HT-29 (cell line): ENCODE results near the gene NCK1. TPM values are rescaled to one million over a fixed set of nuclear protein-coding genes. Genes with fewer than 3 reads are reported as not detected.
"Not testable (repeated sequence)": the region's sequence is repeated elsewhere in the genome, so short reads cannot be mapped to it uniquely, and the experiment has no call there.

Experiments
- DNase-seq: peaks from one replicate; pipeline ENCODE4 v3.0.0-alpha.2; 2015; ENCODE audit warnings: low spot score
- total RNA-seq: library from RNA; depleted of rRNA; stranded (reverse); fragments of >200 nt; shearing (Covaris generic); gene quantifications from 2 replicates; pipeline ENCODE4 v1.2.3, GENCODE V29; 2014

NCK1 gene
- total RNA-seq, 1 experiment from 2014 or later: 6.3 TPM

DNA sequence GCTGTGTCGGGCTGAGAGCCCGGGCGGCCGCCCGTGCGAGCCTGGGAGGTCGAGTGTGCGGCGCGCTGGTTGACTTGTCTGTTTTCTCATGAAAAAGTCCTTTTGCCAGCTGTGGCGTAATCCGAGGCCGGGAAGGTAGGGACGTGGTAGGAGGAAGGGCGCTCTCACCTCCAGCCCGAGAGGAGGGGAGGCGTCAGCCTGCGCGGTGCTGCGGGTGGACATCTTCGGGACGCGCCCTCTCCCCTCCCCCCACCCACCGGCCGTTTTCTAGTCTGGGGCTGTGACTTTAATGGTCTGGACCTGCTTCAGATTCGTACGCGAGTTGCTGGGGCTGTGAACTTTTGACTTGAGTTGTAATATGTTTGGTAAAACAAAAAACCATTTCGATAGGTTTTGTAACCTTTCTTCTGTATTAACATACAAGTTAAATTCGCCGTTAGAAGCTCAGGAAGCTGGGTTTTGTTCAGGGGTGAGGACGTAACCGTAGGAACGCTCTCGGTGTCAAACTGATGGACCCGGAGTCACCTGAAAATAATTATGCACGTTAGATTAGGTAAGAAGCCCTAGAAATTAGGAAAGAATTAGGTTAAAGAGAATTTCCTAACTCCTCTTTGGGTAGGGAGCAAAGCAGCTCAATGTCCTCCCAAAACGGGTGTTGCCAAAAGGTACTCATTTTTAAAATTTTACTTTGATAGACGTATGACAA lies 762 bp downstream of the NCK1 start:
- DNase-seq: peak; percentile 47

DNA sequence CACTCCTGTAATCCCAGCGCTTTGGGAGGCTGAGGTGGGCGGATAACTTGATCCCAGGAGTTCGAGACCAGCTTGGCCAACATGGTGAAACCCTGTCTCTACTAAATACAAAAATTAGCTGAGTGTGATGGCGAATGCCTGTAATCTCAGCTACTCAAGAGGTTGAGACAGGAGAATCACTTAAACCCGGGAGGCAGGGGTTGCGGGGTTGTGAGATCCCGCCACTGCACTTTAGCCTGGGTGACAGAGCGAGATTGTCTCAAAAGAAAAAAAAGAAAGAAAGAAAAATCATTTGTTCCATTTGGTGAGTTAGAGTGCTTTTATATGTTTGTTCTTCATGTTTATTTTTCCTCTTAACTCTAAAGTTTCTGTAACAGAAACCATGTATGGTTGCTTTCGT lies 7.3 kb downstream of the NCK1 start:
- no peak for DNase-seq

DNA sequence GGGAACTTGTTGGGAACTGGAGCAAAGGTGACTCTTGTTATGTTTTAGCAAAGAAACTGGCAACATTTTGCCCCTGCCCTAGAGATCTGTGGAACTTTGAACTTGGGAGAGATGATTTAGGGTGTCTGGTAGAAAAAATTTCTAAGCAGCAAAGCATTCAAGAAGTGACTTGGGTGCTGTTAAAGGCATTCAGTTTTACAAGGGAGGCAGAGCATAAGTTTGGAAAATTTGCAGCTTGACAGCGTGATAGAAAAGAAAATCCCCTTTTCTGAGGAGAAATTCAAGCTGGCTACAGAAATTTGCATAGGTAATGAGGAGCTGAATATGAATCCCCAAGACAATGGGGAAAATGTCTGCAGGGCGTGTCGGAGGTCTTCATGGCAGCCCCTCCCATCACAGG lies 10.2 kb downstream of the NCK1 start:
- not testable (repeated sequence) for DNase-seq

DNA sequence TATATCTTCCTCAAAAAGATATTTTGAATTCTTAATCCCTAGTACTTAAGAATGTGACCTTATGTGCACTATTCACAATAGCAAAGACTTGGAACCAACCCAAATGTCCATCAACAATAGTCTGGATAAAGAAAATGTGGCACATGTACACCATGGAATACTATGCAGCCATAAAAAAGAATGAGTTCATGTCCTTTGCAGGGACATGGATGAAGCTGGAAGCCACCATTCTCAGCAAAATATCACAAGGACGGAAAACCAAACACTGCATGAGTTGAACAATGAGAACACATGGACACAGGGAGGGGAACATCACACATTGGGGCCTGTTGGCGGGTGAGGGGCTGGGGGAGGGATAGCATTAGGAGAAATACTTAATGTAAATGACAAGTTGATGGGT lies 17.5 kb downstream of the NCK1 start:
- DNase-seq: not testable (repeated sequence)

DNA sequence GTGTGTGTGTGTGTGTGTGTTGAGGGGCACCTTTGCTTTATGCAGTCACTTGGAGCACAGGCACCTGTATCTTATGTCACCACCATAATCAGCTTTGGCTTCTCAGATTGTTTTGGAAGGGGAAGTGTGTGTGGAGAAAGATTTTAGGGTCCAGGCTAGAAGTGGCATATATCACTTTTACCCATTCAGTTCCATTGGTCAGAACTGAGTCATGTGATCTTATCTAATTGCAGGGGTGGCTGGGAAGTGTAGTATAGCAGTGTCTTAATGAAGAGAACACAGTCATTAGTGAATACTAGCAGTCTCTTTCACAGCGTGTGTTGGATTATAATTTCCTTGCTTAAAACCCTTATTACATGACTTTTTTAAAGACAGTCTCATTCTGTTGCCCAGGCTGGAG lies 20.6 kb downstream of the NCK1 start:
- DNase-seq: no peak

DNA sequence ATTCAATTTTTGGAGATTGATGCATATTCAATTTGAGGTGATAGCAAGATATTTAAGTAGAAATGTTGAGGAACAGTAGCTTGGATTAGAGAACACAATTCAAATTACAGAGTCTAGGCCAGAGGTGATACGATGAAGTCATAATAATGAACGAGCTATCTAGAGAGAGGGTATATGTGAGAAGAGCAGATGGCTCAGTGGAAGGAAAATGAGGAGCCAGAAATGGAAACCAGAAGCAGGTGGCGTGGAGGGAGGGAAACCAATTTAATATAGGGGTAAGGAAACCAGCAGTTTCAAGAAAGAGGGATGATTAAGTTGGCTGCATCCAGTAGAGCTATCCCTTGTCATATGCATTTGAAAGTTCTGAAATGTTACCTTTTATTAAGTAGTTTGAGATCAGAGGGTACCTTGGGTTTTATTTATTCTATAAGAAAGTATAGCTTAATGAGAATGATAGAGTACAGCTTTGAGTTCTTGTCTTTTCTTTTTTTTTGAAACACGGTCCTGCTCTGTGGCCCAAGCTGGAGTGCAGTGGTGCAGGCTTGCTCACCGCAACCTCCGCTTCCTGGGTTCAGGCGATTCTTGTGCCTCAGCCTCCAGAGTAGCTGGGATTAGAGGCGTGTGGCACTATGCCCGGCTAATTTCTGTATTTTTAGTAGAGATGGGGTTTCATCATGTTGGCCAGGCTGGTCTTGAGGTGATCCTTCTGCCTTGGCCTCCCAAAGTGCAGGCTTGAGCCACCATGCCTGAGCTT lies 22.1 kb downstream of the NCK1 start:
- no peak for DNase-seq

DNA sequence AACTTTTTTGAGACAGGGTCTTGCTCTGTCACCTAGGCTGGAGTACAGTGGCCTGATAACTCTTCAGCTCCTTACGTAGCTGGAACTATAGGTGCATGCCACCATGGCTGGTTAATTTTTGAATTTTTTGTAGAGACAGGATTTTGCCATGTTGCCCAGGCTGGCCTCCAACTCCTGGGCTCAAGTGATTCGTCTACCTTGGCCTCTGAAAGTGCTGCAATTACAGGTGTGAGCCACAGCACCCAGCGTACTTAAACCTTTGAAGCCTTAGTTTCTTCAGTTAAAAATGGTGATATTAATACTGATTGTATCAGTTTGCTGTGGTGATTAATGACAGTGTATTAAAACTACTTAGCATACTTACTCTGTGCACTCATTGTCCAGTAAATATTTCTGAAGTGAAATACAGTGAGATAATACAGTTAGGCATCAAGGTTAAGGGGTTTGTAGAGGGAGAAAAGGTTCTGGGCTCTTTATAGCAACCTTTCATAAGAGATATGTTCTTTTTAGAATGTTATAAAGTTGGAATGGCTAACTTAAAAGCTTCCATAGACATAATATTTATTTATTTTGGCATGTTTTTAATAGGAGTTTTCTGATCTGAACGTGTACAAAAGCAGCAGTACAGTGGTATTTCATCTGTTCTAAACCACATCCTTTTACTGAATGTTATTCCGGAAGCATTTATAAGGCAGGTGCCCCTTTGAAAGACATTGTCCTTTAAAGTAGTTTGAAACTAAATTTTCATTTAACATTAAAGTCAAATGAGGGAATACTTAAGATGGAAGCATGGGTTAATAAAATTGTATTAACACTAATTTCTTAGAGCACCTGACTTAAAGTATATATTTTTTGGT lies 23.6 kb downstream of the NCK1 start:
- DNase-seq: no peak

DNA sequence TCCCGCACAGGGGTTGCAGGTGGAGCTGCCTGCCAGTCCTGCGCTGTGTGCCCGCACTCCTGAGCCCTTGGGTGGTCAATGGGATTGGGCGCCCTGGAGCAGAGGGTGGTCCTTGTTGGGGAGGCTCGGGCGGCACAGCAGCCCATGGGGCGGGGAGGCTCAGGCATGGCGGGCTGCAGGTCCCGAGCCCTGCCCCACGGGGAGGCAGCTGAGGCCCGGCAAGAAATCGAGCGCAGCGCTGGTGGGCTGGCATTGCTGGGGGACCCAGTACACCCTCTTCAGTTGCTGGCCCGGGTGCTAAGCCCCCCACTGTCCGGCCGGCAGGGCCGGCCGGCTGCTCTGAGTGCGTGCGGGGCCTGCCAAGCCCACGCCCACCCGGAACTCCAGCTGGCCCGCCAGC lies 27.9 kb downstream of the NCK1 start:
- no peak for DNase-seq

DNA sequence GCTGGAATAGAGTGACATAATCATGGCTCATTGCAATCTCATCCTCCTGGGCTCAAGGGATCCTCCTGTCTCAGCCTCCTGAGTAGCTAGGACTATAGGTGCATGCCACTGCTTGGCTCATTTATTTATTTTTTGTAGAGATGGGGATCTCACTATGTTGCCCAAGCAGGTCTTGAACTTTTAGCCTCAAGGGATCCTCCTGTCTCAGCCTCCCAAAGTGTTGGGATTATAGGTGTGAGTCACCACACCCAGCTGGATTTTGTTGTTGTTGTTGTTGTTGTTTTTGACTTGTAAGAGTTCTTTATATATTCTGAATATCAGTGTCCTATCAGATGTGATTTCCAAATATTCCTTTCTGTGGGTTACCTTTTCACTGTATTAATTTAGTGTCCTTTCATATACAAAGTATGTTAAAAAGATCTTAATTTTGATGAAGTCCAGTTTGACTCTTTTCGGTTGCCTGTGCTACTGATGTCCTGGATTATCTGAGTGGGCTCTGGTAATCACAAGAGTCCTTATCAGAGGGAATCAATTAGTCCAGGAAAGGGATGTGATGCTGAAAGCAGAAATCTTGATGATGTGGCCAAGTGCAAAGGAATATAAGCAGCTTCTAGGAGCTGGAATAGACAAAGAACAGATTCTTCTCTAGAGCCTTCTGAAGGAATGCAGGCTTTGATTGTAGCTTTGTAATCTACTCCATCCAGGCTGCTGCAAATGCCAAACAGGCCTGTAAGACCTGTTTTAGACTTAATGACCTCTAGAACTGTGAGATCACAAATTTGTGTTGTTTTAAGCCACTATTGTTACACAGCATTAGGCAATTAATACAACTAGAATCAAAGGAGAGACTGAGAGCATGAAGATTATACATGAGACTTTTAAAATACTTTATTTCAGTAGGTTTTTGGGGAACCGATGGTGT lies 30.2 kb downstream of the NCK1 start:
- DNase-seq: no peak

DNA sequence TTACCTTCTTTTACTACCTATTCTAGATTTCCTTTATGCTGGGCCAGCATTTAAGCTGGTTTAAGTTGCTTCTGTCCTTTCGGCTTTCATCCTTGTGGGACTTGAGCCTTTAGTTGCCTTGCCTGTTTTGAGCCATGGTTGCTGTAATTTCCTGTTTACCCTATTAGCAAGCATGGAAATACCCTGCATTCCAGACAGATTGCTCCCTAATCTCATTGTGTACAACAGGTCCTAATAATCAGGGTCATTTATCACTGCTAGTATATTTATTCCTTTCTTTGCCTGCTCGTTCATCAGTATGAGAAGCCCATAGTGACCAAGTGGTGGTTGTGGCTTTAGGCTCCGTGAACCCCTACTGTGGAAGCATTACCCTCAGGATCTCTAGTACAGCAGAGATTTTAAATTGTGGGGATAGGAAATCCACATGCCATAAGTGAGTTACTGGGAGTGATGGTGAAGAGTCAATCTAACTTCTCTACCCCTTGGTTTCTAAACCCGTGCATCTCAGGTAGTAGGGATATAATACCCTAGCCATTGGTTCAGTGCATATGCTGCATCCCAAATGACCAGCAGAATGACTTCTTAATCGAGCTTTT lies 31.9 kb downstream of the NCK1 start:
- DNase-seq: no peak

DNA sequence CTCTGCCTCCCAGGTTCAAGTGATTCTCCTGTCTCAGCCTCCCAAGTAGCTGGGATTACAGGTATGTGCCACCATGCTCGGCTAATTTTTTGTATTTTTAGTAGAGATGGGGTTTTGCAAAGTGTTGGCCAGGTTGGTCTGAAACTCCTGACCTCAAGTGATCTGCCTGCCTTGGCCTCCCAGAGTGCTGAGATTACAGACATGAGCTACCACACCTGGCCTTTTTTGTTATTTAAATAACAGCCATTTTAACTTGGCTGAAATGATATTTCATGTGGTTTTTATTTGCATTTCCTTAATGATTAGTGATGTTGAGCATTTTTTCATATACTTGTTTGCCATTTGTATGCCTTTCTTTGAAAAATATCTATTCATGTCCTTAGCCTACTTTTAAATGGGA lies 35.2 kb downstream of the NCK1 start:
- not testable (repeated sequence) for DNase-seq

DNA sequence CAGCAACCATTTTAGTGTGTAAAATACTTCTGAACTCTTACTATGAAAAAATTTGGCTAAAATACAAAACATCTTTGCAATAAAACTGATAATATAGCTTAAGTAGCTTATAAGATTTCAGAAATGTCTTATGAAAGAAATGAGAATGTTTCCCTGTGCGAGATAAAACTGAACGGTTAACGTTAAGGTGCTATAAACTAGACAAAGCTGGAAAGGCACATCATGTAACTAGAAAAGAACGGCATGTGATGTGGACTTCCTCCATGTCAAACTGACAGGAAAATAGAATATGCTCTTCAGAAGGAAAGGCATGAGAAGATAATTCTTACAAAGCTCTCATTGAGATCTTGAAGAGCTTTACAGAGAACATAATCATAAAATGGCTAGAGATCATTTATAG lies 36.5 kb downstream of the NCK1 start:
- no peak for DNase-seq

DNA sequence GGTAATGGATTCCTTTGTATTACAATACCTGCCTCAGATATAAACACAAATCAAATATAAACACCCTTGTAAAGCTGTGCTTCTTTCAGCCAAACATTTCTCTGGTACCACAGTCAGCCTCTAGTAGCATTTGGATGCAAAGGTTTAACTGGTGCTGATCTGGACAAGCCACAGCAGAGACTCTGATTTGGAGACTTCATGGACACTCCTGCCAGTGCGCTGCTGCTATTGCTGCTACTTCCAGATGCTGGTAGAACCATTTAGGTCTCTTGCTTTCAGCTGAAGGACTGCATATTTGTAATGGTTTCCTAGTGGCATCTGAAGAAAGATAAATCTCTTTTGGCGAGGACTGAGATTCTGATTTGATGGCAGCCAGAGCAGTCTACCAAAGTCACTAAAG lies 36.9 kb downstream of the NCK1 start:
- DNase-seq: no peak

DNA sequence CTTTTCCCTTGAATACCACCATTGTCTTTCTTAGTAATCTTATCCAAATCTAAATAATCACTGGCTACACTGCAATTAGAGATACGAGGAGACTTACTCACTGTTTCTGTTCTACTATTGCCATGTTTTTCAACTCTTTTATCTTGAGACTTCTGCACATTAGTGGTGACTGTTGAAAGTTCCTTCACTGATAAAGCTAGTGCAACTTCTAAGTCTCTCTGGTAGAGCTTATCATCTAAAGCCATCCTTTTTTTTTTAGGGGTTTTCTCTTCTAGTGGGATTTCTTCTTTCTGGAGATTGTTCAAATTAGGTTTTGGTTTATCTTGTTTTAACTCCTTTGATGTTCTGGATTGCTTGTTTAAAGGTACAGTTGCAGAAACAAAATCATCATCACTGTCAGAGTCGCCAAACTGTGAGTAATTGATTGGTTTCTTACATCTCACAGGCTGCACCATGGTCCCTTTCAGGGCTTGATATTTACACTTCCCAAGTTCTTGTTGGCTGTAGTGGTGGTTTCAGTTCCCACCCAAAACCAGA lies 37.7 kb downstream of the NCK1 start:
- no peak for DNase-seq

DNA sequence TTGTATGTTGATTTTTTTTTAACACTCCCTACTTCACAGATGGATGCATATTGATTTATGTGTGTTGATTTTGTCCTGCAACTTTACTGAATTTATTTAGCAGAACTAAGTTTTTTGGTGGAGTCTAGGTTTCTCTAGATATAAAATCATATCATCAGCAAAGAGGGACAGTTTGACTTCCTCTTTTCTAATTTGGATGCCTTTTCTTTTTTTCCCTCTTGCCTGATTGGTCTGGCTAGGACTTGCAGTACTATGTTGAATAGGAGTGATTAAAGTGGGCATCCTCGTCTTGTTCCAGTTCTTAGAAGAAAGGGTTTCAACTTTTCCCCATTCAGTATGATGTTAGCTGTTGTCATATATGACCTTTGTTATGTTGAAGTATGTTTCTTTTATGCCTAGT lies 38.7 kb downstream of the NCK1 start:
- DNase-seq: not testable (repeated sequence)

DNA sequence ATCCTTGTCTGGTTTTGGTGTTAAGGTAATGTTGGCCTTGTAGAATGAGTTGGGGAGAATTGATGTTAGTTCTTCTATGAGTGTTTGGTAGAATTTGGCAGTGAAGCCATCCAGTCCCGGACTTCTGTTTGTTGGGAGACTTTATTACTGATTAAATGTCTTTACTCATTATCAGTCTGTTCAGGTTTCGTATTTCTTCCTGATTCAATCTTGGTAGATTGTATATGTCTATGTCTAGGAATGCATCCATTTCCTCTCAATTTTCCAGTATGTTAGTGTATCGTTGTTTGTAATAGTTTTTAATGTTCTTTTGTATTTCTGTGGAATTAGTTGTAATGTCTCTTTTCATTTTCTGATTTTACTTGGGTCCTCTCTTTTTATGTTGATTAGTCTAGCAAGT lies 39.4 kb downstream of the NCK1 start:
- no peak for DNase-seq

DNA sequence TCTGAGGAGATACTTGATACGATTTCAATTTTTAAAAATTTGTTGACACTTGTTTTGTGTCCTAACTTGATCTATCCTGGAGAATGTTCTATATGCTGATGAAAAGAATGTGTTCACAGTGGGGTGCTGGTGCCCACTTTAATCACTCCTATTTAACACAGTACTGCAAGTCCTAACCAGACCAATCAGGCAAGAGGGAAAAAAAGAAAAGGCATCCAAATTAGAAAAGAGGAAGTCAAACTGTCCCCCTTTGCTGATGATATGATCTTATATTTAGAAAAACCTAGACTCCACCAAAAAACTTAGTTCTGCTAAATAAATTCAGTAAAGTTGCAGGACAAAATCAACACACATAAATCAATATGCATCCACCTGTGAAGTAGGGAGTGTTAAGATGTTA lies 40.5 kb downstream of the NCK1 start:
- DNase-seq: not testable (repeated sequence)

DNA sequence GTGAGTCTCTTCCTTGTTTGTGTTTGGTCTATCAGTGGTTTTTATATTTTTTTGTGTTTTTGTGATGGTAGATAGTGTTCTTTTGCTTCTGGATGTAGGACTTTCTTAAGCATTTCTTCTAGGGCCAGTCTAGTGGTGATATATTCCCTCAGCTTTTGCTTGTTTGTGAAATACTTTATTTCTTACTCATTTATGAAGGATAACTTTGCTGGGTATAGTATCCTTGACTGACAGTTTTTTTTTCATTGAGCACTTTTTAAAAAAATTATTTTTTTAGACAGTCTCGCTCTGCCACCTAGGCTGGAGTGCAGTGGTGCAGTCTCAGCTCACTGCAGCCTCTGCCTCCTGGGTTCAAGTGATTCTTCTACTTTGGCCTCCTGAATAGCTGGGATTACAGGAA lies 41.9 kb downstream of the NCK1 start:
- no peak for DNase-seq

DNA sequence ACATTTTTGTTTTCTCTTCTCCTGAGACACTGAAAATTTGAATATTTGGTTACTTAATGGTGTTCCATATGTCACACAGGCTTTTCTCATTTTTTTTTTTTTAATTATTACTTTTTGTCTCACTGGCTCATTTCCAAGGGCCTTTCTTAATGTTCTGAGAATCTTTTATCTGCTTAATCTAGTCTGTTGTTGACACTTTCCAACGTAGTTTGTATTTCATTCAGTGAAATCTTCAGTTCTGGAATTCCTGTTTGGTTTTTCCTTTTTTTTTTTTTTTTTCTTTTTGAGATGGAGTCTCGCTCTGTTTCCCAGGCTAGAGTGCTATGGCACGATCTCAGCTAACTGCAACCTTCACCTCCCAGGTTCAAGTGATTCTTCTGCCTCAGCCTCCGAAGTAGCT lies 42.7 kb downstream of the NCK1 start:
- DNase-seq: no peak

DNA sequence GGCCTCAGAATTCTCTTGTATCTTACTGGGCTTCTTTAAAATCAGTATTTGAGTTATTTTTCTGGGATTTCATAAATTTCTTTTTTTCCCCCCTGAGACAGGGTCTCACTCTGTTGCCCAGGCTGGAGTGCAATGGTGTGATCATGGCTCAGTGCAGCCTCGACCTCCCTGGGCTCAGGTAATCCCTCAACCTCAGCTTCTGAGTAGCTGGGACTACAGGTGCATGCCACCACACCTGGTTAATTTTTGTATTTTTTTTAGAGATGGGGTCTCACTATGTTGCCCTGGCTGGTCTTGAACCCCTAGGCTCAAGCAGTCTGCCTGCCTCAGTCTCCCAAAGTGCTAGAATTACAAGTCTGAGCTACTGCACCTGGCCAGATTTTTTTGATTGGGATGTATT lies 43.5 kb downstream of the NCK1 start:
- no peak for DNase-seq

DNA sequence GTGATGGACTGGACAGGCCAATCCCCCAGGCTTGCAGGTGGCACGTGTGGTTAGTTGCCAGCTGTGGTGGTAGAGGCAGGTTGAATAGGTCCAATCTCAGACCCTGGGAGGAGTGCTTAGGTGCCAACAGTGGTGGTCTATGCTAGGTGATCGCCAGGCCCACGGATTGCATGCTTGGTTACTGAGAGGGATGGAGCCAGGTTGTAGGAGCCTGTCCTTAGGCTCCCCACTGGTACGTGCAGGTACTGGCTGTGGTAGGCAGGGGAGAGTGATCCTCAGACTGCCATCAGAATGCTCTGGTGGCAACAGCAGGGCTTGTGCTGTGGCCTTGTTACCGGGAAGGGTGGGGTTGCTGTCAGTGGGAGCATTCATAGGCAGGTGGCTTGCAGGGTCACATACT lies 44.7 kb downstream of the NCK1 start:
- DNase-seq: no peak
